ENCODE results near the gene KRTAP10-6.
"Not testable (repeated sequence)": the region's sequence is repeated elsewhere in the genome, so short reads cannot be mapped to it uniquely, and the experiment has no call there.

KRTAP10-6 gene

DNA sequence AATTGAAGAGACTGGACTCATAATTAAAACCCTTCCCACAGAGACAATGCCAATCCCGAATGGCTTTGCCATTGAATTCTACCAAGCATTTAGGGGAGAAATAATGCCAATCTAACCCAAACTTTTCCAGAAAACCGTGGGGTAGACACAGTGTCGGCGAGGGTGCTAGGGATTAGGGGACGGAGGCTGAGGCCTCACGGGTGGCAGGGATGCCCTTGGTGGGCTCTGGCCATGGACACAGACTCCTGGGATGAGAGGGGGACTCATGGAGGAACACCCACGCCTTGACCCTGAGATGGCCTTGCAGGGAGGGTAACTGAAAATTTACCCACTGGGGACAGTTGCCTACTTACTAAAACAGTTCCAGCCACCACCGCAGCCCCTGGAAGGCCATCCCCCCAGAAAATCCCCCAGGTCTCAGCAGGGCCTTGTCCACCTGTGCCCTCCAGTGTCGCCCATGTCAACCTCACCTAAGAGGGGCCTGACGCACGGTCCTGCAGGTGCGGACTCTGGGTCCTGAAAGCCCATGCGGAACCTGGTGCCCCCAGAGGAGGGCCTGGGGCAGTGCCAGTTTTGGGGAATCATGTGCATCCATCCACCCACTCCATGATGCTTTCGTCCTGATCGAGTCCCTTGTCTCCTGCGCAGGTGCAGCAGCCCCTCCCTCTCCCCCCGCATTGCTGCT lies 13.8 kb downstream of the KRTAP10-6 start:
- DNase-seq (ENCODE audit: low read depth, low spot score), result no peak

DNA sequence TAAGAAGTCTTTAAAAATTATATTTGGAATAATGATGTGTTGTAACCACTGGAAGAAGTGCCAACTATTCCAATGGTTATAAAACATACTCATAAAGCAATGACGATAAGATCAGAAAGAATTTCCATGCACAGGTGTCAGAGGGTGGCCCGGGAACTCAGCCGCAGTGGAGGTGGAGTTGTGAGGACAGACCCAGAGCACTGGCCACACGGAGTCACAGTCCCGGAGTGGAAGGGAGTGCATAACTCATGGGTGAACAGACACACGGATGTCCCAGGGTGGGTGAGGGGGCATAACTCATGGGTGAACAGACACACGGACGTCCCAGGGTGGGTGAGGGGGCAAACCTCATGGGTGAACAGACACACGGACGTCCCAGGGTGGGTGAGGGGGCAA lies 16.3 kb downstream of the KRTAP10-6 start:
- no peak for DNase-seq (ENCODE audit: low read depth, low spot score)

DNA sequence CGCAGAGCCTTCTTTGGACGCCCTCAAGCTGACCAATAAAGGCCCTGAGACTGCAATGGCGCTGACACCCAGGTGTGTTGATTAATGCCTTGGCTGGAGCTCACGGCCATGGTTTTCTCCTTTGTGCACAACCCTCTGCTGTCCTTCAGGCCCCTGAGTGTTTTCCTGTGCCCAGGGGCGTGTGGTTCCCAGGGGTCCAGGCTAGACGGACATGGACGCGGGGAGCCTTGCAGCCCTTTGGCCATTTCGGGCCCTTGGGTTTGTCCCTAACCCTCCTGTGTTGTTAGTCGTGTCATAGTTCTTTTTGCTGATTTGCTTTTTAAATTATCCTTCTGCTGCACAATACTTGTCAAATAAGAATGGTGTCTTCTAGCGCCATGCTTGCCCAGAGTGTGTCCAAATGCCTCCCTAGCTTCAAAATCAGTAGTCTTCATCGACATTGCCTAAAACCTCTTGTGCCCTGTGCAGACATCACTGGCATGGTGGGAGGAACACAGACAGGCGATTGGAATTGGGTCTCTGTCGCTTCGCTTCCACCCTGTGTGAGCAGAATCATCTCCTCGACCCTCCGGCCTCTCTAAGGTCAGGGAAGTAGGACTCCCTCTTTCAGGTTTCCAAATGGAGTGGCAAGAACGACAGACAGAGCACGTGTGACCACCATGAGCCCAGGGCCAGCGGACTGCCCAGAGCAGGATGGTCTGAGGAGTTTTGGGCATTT lies 16.8 kb downstream of the KRTAP10-6 start:
- DNase-seq (ENCODE audit: low read depth, low spot score), result no peak

DNA sequence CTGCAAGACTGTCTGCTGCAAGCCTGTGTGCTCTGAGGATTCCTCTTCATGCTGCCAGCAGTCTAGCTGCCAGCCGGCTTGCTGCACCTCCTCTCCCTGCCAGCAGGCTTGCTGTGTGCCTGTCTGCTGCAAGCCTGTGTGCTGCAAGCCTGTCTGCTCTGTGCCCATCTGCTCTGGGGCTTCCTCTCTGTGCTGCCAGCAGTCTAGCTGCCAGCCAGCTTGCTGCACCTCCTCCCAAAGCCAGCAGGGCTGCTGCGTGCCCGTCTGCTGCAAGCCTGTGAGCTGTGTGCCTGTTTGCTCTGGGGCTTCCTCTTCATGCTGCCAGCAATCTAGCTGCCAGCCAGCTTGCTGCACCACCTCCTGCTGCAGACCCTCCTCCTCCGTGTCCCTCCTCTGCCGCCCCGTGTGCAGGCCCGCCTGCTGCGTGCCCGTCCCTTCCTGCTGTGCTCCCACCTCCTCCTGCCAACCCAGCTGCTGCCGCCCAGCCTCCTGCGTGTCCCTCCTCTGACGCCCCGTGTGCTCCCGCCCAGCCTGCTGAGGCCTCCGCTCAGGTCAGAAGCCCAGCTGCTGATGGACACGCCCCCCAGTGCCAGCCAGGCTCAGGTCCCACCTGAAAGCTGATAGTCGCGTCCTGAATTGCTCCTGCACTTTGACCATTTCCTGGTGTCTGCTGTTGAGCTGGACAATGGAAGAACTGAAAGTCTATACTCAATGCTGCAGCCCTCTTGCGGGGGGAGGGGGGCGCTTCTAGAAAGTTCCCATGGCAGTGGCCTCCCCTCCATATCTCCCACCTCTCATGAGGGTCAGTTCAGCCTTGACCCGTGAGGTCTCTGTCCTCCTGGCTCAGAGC lies 17.6 kb downstream of the KRTAP10-6 start:
- no peak for DNase-seq (ENCODE audit: low read depth, low spot score)

DNA sequence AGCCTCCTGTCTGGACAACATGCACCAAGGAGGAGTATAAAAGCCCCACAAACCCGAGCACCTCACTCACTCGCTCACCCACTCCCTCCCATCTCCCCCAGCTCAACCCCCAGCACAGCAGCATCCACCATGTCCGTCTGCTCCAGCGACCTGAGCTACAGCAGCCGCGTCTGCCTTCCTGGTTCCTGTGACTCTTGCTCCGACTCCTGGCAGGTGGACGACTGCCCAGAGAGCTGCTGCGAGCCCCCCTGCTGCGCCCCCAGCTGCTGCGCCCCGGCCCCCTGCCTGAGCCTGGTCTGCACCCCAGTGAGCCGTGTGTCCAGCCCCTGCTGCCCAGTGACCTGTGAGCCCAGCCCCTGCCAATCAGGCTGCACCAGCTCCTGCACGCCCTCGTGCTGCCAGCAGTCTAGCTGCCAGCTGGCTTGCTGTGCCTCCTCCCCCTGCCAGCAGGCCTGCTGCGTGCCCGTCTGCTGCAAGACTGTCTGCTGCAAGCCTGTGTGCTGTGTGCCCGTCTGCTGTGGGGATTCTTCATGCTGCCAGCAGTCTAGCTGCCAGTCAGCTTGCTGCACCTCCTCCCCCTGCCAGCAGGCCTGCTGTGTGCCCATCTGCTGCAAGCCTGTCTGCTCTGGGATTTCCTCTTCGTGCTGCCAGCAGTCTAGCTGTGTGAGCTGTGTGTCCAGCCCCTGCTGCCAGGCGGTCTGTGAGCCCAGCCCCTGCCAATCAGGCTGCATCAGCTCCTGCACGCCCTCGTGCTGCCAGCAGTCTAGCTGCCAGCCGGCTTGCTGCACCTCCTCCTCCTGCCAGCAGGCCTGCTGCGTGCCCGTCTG lies 18.5 kb downstream of the KRTAP10-6 start, which contains the start of gene KRTAP10-4:
Gene KRTAP10-4 (plus strand): TSS at position 100 of the 827 bp plus-strand sequence. CDS start 30 bp downstream, at position 130.
- not testable (repeated sequence) for DNase-seq (ENCODE audit: low read depth, low spot score)

DNA sequence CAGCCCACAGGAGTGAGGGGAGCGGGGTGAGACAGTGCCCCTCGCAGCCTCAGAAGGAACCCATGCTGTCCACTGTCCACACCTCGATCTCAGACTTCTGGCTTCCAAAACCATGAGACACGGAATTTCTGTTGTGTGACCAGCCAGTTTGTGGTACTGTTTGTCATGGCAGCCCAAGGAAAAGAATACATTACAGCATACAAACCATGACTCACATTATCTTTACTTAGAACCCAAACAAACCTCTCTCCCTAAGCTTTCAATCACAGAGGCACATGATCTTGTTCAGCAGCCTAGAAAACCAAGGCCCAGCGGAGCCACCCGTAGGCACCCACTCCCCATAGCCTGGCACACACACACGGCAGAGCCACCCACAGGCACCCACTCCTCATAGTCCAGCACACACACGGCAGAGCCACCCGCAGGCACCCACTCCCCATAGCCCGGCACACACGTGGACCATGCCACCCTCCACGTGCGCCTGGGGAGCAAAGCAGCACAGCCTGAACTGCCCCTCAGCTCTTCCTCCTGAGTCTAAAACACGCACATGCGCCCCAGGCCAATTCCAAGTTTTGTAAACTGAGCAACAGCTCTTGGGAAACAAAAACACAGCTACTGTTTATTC lies 19.2 kb downstream of the KRTAP10-6 start:
- no peak for DNase-seq (ENCODE audit: low read depth, low spot score)

DNA sequence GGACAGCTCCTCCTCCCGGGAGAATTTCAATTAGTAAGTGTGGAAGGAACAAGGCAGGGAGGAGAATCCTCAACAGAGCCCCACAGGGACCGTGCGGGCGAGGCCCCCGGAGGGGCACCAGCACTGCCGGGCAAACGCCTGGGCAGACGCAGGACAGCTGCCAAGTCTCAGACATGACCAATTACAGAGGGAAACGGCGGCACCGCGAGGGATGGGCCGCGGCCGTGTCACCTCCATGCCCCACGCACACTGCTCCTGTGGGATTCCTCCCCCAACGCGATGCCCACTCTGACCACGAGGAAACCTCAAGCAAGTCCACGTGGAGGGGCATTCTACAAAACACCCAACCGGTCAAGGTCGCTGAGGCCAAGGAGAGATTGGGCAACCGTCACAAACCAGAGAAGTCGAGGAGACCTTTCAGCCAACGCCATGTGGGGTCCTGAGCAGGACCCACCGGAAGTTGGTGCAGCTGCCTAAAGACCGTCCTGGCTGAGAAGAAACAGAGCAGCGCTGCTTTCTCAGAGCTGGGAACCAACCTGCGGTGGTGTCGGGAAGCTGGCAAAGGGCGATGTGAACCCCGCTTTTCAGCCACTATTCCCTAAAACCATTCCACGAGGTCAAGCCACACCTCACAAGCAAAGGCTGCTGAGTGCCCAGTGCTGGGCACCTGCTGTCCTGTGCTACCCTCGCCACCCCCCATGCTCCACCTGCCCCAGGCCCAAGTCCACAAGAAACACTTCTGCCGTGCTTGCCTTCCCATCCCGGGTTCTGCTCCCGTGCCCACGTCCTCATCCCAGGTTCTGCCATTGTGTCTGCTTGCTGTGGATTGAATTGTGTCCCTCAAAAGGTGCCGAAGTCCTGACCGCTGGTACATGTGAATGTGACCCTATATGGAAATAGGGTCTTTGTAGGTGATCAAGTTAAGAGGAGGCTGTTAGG lies 20.2 kb downstream of the KRTAP10-6 start:
- DNase-seq (ENCODE audit: low read depth, low spot score), result no peak

DNA sequence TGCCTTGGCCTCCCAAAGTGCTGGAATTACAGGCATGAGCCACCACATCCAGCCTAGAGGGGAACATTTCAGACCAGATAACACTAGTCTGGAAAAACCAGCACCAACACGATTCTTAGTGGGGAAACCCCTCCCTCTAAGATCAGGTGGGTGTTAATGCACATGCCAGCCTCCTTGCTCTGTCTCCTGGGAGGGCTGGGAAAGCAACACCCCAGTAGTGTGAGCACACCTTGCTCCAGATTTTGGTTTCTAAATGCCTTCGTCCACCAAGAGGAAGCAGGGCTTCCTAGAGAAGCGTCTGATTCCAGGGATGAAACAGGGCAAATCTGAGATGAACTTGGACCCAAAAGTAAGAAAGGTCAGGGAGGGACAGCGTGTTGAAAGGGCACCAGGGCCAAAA lies 21.0 kb downstream of the KRTAP10-6 start:
- no peak for DNase-seq (ENCODE audit: low read depth, low spot score)

DNA sequence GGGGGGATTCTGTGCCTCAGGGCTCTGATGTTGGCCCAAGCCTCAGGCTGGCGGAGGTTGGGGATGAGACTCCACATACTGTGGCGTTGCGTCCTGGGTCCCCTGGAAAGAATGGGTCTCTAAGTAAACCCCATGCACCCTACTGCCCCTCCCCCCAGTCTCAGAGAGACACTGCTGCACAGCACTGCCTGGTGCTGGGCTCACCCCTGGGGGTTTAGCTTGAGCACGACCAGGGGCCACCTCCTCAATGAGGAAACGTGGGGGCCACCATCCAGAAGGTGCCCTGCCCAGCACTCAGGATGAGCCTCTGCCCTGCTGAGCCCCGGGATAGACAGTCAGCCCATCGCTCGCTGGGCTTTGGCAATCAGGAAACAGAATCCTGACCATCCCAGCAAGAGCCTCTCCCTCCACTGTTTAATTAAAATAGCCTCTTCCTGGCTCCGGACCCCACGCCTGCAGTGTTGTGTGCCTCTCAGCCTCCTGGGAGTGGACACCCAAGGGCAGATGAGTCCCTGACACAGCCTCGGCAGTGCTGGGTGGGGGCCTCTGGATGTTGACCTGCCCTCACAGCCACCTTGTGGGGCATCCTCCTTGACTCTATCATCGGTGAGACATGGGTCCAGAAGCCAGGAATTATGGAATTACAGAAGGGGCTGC lies 22.3 kb downstream of the KRTAP10-6 start:
- no peak for DNase-seq (ENCODE audit: low read depth, low spot score)

DNA sequence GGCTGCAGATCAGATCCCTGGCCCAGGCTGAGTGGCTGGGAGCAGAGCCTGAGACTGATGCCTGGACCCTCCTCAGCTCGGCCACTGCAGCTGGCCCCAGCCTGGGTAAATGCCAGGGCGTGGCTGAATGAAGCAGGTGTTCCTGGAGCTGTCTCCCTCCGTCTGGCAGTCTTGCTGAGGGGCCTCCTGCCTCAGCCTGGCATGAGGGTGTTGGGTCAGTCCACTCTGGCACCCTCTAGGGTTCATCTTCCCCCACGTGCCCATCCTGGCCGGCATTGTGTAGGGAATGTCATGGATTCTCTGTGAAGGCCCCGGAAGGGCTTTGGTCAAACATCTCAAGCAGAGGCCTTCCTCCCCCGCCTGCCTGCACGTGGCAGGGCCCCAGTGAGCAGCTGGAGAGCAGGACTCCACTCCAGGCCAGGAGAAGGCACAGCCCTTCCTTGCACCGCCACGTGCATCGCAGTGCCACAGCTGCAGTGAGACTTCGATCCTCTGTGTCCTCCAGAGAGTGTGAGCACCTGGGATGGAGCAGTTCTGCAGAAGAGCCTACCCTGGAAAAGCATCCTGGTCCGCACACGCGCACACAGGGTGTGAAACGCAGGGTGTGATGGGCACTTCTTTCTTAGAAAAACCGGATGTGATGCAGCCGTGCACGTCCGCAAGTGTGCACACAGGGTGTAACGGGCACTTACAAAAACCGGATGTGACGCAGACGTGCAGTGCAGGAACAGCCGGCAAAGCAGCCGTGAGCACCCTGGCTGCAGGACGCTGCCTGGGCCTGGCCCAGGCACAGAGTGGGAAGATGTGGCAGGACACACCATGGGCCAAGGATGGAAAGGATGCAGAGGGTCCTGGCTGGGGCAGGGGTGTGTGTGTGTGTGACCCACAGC lies 23.4 kb downstream of the KRTAP10-6 start:
- no peak for DNase-seq (ENCODE audit: low read depth, low spot score)

DNA sequence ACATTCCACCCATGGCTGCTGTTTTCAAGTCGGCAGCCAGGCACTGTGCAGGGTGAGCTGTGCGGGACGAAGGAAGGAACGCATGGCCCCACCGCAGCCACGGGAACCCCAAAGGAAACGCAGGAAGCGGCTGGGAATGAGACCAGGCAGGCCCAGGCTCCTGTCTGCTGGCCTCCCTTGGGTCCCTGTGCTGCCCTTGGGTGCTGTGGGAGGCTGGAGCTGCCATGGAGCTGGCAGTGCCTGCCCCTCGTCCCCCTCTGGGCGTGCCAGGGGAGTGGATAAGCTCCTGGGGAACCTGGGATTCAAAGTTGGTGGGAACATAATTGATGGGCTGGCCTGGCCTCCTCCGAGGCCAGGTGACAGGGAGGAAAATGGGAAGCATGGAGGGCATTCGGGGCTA lies 24.0 kb downstream of the KRTAP10-6 start:
- DNase-seq (ENCODE audit: low read depth, low spot score), result no peak

DNA sequence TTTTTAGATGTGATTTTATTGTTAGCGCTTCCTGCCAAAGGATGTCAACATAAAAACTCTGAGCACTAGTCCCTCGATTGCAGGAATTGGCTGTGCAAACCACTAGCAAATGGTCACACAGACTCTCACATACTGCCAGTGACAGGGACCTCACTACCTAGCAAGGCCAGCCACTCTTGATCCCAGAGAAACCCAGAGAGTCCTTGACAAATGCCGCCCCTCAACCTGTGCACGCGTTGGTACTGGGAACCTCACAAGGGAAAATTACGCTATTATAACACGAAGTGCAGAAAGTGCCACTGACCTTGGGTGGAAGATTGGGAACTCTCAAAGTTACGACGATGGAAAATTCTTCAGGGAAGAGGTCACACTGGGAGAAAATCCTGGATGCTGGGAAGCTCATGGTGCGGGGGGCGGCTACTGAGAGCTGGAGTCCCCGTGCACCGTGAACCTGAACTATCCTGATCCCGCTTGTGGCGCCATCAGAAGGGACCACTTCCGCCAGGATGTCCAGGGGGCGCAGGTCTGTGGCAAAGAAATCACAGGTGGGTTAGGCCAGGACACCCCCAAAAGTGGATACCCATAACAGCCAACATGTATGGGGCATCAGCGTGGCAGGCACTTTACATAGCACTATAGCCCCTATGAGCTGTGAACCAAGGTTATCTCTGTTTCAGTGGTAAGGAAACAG lies 24.7 kb downstream of the KRTAP10-6 start:
- no peak for DNase-seq (ENCODE audit: low read depth, low spot score)

DNA sequence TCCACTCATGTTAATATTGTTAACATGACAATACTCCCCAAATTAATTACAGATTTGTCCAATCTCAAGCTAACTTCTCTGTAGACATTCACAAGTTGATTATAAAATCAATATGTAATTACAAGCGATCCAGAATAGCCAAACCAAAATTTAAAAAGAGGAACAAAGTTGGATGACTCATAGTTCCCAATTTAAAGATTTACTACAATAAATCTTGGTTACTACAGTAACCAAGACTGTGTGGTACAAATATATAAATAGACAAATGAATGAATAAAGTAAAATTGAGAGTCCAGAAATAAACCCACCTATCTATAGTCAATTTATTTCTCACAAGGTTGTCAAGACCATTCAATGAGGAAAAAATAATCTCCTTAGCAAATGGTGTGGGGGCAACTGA lies 25.9 kb downstream of the KRTAP10-6 start:
- DNase-seq (ENCODE audit: low read depth, low spot score), result no peak

DNA sequence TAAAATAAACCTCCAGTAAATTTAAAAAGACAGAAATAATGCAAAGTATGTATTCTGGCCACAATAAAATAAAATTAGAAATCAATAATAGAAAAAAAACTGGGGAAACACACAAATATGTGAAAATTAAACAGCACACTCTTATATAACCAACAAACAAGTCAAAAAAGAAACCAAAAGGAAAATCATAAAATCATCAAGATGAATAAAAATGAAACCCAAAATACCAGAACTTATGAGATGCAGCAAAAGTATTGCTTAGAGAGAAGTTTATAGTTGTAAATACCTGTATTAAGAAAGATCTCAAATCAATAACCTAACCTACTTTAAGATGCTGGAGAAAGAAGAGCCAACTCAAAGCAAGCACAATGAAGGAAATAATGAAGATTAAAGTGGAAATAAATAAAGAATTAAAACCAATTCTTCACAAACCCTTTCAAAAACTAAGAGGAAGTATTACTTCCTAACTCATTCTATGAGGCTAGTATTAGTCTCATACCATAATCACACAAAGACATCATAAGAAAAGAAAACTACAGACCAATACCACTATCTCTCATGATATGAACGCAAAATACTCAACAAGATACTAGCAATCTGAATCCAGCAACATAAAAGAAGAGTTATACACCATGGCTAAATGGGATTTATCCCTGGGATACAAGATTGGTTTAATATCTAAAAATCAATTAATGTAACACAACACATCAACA lies 27.3 kb downstream of the KRTAP10-6 start:
- DNase-seq (ENCODE audit: low read depth, low spot score), result no peak

DNA sequence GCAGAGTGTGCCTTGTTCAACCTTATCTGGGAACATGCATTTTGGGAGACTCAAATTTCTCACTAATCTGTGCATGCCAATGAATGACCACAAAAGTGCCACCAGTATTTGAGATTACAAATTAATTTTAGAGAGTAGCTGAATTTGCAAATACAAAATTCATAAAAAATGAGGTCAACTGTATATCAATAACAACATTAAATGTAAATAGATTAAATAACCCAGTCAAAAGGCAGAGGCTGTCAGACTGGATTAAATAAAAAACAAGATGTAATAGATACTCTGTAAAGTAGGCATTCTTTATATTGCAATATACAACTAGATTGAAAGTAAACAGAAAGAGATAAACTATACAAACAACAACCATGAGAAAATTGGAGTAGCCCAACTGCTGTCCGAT lies 28.2 kb downstream of the KRTAP10-6 start:
- DNase-seq (ENCODE audit: low read depth, low spot score), result no peak

DNA sequence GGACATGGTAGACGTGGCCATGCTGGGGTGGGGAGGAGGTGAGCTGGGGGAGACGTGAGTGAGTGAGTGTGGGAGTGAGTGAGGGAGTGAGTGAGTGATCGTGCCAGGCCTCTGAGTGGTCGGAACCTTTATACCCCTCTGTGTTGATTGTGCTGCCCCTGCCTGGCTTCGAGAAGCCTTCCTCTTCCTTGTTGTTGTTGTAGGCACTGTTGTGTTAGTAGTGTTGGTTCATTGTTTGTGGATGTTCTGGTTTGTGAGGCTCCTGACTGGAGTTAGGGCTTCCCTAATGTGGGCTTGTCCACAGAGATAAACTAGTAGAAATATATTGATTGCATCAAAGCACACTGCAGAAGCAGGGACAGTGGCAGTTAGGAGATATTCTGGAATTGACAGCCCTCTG lies 33.6 kb downstream of the KRTAP10-6 start, which contains the start of gene KRTAP10-3:
Gene KRTAP10-3 (minus strand): TSS at position 101 of the 400 bp plus-strand sequence. CDS start 80 bp downstream, at position 21.
- DNase-seq (ENCODE audit: low read depth, low spot score), result no peak

DNA sequence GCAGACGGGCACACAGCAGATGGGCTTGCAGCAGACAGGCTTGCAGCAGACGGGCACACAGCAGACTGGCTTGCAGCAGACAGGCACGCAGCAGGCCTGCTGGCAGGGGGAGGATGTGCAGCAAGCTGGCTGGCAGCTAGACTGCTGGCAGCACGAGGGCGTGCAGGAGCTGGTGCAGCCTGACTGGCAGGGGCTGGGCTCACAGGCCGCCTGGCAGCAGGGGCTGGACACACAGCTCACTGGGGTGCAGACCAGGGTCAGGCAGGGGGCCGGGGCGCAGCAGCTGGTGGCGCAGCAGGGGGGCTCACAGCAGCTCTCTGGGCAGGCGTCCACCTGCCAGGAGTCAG lies 34.0 kb downstream of the KRTAP10-6 start:
- DNase-seq (ENCODE audit: low read depth, low spot score), result not testable (repeated sequence)
